Osteocyte (in vitro differentiated cells): ENCODE data around the gene CIROP. TPM values are rescaled to one million over a fixed set of nuclear protein-coding genes. Genes with fewer than 3 reads are reported as not detected.
"Not testable (repeated sequence)": the region's sequence is repeated elsewhere in the genome, so short reads cannot be mapped to it uniquely, and the experiment has no call there.

ENCODE experiments used
- DNase-seq: peaks from one replicate; pipeline ENCODE4 v3.0.0; 2021; ENCODE audit warnings: mixed read lengths; ENCODE audit not compliant: unreplicated experiment; ENCODE audit errors: extremely low spot score
- H3K27ac Mint-ChIP-seq: one replicate; pipeline ENCODE4 v1.8.0; 2021; ENCODE audit warnings: mild to moderate bottlenecking, mixed read lengths; ENCODE audit not compliant: unreplicated experiment
- H3K27me3 Mint-ChIP-seq: one replicate; pipeline ENCODE4 v1.8.0; 2021; ENCODE audit warnings: mixed read lengths; ENCODE audit not compliant: unreplicated experiment
- H3K36me3 Mint-ChIP-seq: one replicate; pipeline ENCODE4 v1.8.0; 2021; ENCODE audit warnings: mixed read lengths; ENCODE audit not compliant: unreplicated experiment
- H3K4me1 Mint-ChIP-seq: one replicate; pipeline ENCODE4 v1.8.0; 2021; ENCODE audit warnings: mixed read lengths; ENCODE audit not compliant: unreplicated experiment
- H3K4me3 Mint-ChIP-seq: one replicate; pipeline ENCODE4 v1.8.0; 2021; ENCODE audit warnings: mild to moderate bottlenecking, moderate library complexity, mixed read lengths; ENCODE audit not compliant: unreplicated experiment
- H3K9me3 Mint-ChIP-seq: one replicate; pipeline ENCODE4 v1.8.0; 2021; ENCODE audit warnings: mixed read lengths; ENCODE audit not compliant: unreplicated experiment
- CTCF ChIP-seq: fragments of 200-600 bp; sonication (generic); IDR thresholded peaks from 2 replicates; pipeline ENCODE4 v1.5.0; 2021; ENCODE audit warnings: antibody characterized with exemption, mild to moderate bottlenecking, moderate library complexity
- total RNA-seq: library from RNA; stranded (reverse); gene quantifications from 2 replicates; pipeline ENCODE4 v1.2.1, GENCODE V29; 2021

CIROP gene
- total RNA-seq, 1 donor from 2014 or later: not detected

- H3K36me3 Mint-ChIP-seq: no peaks in the 10 kb centered on the region
- H3K4me1 Mint-ChIP-seq: peaks cover 29% of the 10 kb centered on the region
- no peak overlapping the region for H3K4me3 Mint-ChIP-seq
- no peak for DNase-seq
- TF ChIP-seq CTCF: no peak
- no peaks in the 10 kb centered on the region for H3K9me3 Mint-ChIP-seq
- no peak overlapping the region for H3K27ac Mint-ChIP-seq
- H3K27me3 Mint-ChIP-seq: no peaks in the 10 kb centered on the region
Observed at GRCh38 chr14:23113431-23114119, 8.8 kb upstream of the CIROP start.

GRCh38 chr14:23112359-23113178, 7.8 kb upstream of the CIROP start:
- DNase-seq: no peak
- Mint-ChIP-seq H3K36me3 (no peaks in the 10 kb centered on the region), H3K27me3 (no peaks in the 10 kb centered on the region), H3K4me1 (peaks cover 29% of the 10 kb centered on the region), H3K9me3 (no peaks in the 10 kb centered on the region), H3K27ac (no peak overlapping the region), H3K4me3 (no peak overlapping the region)
- TF ChIP-seq CTCF: no peak

GRCh38 chr14:23110579-23111365, 6.0 kb upstream of the CIROP start:
- no peaks in the 10 kb centered on the region for H3K27me3 Mint-ChIP-seq
- H3K27ac Mint-ChIP-seq: no peak overlapping the region
- TF ChIP-seq CTCF: no peak
- no peak overlapping the region for H3K4me3 Mint-ChIP-seq
- peaks cover 35% of the 10 kb centered on the region for H3K4me1 Mint-ChIP-seq
- no peak for DNase-seq
- no peaks in the 10 kb centered on the region for H3K9me3 Mint-ChIP-seq
- H3K36me3 Mint-ChIP-seq: no peaks in the 10 kb centered on the region

GRCh38 chr14:23109769-23110168, 5.0 kb upstream of the CIROP start:
- peaks cover 38% of the 10 kb centered on the region for H3K4me1 Mint-ChIP-seq
- no peak for TF ChIP-seq CTCF
- H3K36me3 Mint-ChIP-seq: no peaks in the 10 kb centered on the region
- no peak for DNase-seq
- no peak overlapping the region for H3K27ac Mint-ChIP-seq
- no peaks in the 10 kb centered on the region for H3K9me3 Mint-ChIP-seq
- H3K27me3 Mint-ChIP-seq: no peaks in the 10 kb centered on the region
- H3K4me3 Mint-ChIP-seq: no peak overlapping the region

- H3K27ac Mint-ChIP-seq, H3K4me3 Mint-ChIP-seq, H3K27me3 Mint-ChIP-seq, H3K36me3 Mint-ChIP-seq, DNase-seq, H3K9me3 Mint-ChIP-seq: not testable (repeated sequence)
- peaks cover 26% of the 10 kb centered on the region for H3K4me1 Mint-ChIP-seq
Observed at GRCh38 chr14:23108169-23108568, 3.4 kb upstream of the CIROP start.

- peaks cover 25% of the 10 kb centered on the region for H3K4me1 Mint-ChIP-seq
- H3K36me3 Mint-ChIP-seq, H3K9me3 Mint-ChIP-seq, H3K4me3 Mint-ChIP-seq, H3K27ac Mint-ChIP-seq, H3K27me3 Mint-ChIP-seq, DNase-seq: not testable (repeated sequence)
Observed at GRCh38 chr14:23107620-23108019, 2.8 kb upstream of the CIROP start.
